Stimulated activated naive B cell treated with anti-CD40 and anti-IgM and Interleukin-4, amounts not matched to agents 10 μg/mL and 1 μg/mL and 100 μg/mL, for 72 hours (primary cell): ENCODE results near the gene ATP2B3.

Experiments used
- ATAC-seq, 2 donors: fragments of 150-1000 bp; cut with Tn5 transposase; replicated peaks; 2 replicates each; pipeline ENCODE4 v1.10.0; 2021; ENCODE audit warnings: moderate library complexity in 1 of 2
- DNase-seq: peaks from one replicate; pipeline ENCODE4 v3.0.0; 2021
- H3K27ac Mint-ChIP-seq: one replicate; pipeline ENCODE4 v1.8.0; 2022; ENCODE audit warnings: mild to moderate bottlenecking, mixed read lengths
- H3K27me3 Mint-ChIP-seq, 2 donors: one replicate each; pipeline ENCODE4 v1.8.0; 2022; ENCODE audit warnings: mixed read lengths in 2 of 2
- H3K36me3 Mint-ChIP-seq, 2 donors: one replicate each; pipeline ENCODE4 v1.8.0; 2022; ENCODE audit warnings: mixed read lengths in 2 of 2, mild to moderate bottlenecking in 1 of 2
- H3K4me1 Mint-ChIP-seq, 2 donors: one replicate each; pipeline ENCODE4 v1.8.0; 2022; ENCODE audit warnings: mixed read lengths in 2 of 2, mild to moderate bottlenecking in 1 of 2
- H3K4me3 Mint-ChIP-seq, 2 donors: one replicate each; pipeline ENCODE4 v1.8.0; 2022; ENCODE audit warnings: mild to moderate bottlenecking in 2 of 2, mixed read lengths in 2 of 2, moderate library complexity in 1 of 2
- H3K9me3 Mint-ChIP-seq, 2 donors: one replicate each; pipeline ENCODE4 v1.8.0; 2022; ENCODE audit warnings: mixed read lengths in 2 of 2, mild to moderate bottlenecking in 1 of 2

The ATP2B3 gene

DNA sequence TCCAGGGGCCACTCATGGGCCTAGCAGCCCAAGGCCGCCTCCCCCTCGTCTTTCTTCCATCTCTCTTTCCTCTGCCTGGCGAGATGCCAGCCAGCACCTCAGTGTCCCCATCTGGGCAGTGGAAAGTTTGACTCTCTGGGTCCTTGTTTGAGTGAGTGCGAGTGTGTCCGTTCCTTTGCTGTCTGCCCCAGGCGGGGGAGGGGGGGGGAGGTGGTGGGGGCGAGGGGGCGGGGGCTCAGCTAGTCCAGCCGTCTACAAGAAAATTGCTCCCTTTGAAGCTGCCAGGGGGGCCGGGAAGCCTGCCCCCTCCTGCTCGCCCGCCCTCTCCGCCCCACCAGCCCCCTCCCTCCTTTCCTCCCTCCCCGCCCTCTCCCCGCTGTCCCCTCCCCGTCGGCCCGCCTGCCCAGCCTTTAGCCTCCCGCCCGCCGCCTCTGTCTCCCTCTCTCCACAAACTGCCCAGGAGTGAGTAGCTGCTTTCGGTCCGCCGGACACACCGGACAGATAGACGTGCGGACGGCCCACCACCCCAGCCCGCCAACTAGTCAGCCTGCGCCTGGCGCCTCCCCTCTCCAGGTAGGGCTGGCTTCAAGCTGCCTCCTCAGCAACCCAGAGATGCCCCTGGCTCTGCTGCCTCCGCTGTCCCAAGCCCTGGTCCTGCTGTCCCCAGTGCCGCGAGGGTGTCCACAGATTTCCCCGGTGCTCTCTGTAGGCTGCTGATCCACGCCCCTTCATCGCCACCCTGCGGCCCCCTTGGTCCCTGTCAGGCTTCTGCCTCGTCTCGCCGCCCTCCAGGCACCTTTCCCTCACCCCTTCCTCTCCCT lies 22.7 kb upstream of the ATP2B3 start, which contains the start of gene BGN:
Gene BGN (plus strand): TSS at position 440 of the 821 bp plus-strand sequence. CDS start 9,652 bp downstream, outside the sequence.
- H3K27me3 Mint-ChIP-seq = peaks cover 11 to 28% of the 10 kb centered on the region in 2 donors
- peak in 1 of 2 donors; percentile 25 for ATAC-seq
- no peaks in the 10 kb centered on the region for H3K9me3 Mint-ChIP-seq
- no peaks in the 10 kb centered on the region for H3K36me3 Mint-ChIP-seq
- DNase-seq = no peak
- no peak within 1 kb of the TSS for H3K27ac Mint-ChIP-seq
- H3K4me1 Mint-ChIP-seq = peaks cover 0 to 6% of the 10 kb centered on the region in 2 donors
- H3K4me3 Mint-ChIP-seq = no peak within 1 kb of the TSS

DNA sequence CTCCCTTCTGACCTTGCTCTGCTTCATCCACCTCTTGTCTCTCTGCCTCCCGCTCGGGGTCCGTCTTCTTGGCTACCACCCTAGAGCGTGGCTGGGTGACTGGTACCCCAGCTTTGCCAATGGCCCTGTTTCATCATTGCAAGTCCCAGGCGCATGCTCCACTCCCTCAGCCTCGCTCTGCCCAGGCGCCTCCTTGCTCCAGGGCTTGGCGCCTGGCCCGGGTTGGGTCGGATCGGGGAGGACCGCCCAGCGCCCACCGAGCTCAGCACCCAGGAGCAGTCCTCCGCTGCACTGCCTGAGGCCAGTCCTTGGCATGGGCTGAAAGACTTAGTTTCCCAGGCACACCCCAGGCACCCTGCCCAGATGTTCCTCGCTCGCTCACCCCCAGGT lies 22.1 kb upstream of the ATP2B3 start:
- peaks cover 11 to 28% of the 10 kb centered on the region in 2 donors for H3K27me3 Mint-ChIP-seq
- H3K9me3 Mint-ChIP-seq = peaks cover 0 to under 1% of the 10 kb centered on the region in 2 donors
- ATAC-seq = no peak
- no peaks in the 10 kb centered on the region for H3K36me3 Mint-ChIP-seq
- no peak overlapping the region for H3K27ac Mint-ChIP-seq
- peaks cover 0 to 6% of the 10 kb centered on the region in 2 donors for H3K4me1 Mint-ChIP-seq
- no peak for DNase-seq
- H3K4me3 Mint-ChIP-seq = no peak overlapping the region

DNA sequence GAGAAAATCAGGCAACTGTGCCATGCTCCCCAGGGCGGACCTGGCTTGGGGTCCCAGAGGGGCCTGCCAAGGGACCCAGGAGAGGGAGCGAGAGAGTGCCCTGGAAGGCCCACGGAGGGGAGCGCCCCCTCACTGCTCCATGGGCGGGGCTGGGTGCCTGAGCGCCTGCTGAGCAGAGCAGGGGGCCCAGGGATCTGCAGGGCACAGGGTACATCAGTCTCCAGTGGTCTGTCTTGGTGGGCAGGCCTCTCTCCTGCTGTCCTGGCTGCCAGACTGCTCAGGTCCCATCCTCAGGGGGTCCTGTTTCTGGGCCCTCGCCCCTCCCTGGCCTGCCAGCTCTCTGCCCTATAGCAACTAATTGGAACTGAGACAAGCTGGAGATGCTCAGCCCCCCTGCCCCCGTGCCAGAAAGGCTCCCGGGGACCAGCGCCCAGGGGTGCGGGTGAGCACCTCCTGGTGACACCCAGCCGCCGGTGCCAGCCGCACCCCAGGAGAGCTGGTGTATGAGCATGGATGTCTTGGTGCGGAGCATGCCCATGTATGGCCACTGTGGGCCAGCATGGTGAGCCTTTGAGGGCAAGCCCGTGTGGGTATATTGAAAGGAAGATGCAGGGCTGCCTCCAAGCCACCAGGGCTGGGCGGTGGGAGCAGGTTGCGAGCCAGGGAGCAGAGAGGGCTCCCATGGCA lies 21.4 kb upstream of the ATP2B3 start:
- Mint-ChIP-seq H3K27ac (no peak overlapping the region), H3K36me3 (no peaks in the 10 kb centered on the region), H3K4me1 (peaks cover 3 to 6% of the 10 kb centered on the region in 2 donors), H3K9me3 (peaks cover 0 to 7% of the 10 kb centered on the region in 2 donors), H3K27me3 (peaks cover 11 to 28% of the 10 kb centered on the region in 2 donors), H3K4me3 (no peak overlapping the region)
- DNase-seq = no peak
- ATAC-seq = no peak

DNA sequence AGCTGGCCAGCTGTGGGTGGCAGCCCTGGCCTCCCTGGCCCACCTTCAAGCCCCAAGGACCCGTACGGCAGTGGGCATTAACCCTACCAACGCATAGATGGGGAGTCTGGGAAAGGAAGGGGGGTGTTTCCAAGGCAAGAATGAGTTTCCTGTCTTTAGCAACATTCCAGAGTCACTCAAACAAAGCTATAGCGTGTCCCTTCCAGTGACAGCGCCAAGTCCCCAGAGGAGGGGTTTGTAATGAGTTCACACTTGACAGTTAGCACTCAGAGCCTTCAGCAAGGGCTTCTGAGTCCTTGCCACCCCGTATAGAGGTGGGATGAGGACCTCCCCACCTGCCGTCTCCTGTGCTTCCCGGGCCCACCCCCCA lies 20.9 kb upstream of the ATP2B3 start:
- H3K4me3 Mint-ChIP-seq = no peak overlapping the region
- peaks cover 11 to 28% of the 10 kb centered on the region in 2 donors for H3K27me3 Mint-ChIP-seq
- H3K36me3 Mint-ChIP-seq = no peaks in the 10 kb centered on the region
- H3K9me3 Mint-ChIP-seq = peaks cover 0 to 8% of the 10 kb centered on the region in 2 donors
- no peak overlapping the region for H3K27ac Mint-ChIP-seq
- ATAC-seq (no peak), DNase-seq (no peak)
- H3K4me1 Mint-ChIP-seq = peaks cover 3 to 6% of the 10 kb centered on the region in 2 donors

DNA sequence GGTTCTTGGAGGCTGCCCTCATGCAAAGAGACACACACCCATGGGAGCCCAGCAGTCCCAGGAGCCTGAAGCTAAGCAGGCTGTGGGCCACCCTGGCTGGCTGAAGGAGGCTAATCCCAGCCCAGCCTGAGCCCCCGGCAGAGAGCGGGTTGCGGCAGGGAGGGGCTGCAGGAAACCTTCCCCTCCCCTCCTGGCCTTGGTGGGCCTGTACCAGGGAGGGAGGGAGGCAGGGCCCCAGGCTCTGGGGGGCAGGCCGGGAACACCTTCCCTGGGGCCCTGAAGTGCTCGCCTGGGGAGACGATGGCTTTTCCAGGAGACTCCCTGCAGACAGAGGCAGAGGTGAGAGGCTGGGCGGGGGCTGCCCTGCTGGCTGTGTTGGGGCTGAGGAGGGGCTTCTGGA lies 19.0 kb upstream of the ATP2B3 start:
- ATAC-seq (no peak), DNase-seq (no peak)
- no peaks in the 10 kb centered on the region for H3K36me3 Mint-ChIP-seq
- peaks cover 3 to 6% of the 10 kb centered on the region in 2 donors for H3K4me1 Mint-ChIP-seq
- H3K9me3 Mint-ChIP-seq = peaks cover 0 to 8% of the 10 kb centered on the region in 2 donors
- H3K4me3 Mint-ChIP-seq = no peak overlapping the region
- no peak overlapping the region for H3K27ac Mint-ChIP-seq
- H3K27me3 Mint-ChIP-seq = peaks cover 11 to 27% of the 10 kb centered on the region in 2 donors

DNA sequence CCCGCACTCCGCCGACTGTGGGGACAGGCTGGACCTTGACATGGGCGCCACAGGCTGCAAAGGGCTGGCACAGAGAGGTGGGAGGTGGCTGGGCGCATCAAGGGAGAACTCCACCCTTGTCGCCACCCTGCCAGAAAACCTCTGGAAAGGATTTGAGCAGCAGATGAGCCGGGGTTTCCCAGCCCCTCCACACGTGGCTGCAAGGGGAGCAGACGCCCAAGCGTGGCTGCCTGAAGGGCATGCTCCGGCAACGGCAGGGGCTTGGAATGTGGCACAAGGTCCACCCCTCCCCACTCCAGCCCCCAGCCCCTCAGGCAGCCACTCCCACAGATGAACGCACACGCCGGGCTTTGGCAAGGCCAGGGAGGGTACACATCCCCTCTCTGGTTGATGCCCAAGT lies 18.1 kb upstream of the ATP2B3 start:
- Mint-ChIP-seq H3K4me3 (no peak overlapping the region), H3K27ac (no peak overlapping the region), H3K9me3 (peaks cover 0 to 8% of the 10 kb centered on the region in 2 donors), H3K4me1 (peaks cover 3 to 6% of the 10 kb centered on the region in 2 donors), H3K27me3 (peaks cover 11 to 20% of the 10 kb centered on the region in 2 donors), H3K36me3 (no peaks in the 10 kb centered on the region)
- DNase-seq = no peak
- ATAC-seq = no peak

DNA sequence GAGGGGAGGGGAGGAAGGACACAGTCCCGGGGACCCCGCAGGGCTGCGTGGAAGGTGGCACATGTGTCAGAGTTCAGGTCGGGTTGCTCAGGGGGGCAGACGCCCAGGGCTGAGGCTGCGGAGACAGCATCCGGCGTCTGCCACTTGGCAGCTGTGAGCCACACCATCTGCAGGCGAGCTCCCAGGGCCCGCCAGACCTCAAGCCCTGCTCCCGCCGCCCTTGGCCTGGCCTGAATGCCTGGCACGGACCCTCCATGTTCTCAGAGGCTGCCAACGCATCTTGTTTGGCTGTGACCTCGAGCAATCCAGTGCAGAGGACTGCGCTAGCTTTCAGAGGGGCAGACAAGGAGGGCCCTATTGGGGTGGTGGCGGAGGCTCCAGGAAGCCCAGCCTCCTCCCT lies 17.6 kb upstream of the ATP2B3 start:
- DNase-seq = no peak
- no peak overlapping the region for H3K4me3 Mint-ChIP-seq

DNA sequence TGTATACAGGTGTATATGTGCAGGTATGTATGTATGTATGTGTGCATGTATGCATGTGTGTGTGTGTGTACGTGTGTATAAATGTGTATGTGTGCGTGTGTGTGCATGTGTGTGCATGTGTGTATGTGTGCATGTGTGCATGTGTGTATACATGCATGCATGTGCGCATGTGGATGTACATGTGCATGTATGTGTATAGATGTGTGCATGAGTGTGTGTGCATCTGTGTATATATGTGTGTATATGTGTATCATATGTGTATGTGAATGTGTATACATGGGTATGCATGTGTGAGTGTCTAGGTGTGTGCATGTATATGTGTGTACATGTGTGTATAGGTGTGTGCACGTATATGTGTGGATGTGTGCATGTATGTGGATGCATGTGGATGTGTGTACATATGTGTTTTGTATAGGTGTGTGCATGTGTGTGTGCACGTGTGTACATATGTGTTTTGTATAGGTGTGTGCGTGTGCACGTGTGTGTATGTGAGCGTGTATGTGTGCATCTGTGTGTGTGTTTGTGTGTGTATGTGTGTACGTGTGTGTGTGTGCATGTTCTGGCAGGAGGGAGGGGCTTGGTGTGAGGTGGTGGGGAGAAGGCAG lies 16.7 kb upstream of the ATP2B3 start:
- H3K27ac Mint-ChIP-seq = no peak overlapping the region
- ATAC-seq = no peak
- H3K4me3 Mint-ChIP-seq = no peak overlapping the region
- peaks cover 0 to 3% of the 10 kb centered on the region in 2 donors for H3K4me1 Mint-ChIP-seq
- peaks cover 0 to 8% of the 10 kb centered on the region in 2 donors for H3K9me3 Mint-ChIP-seq
- DNase-seq = no peak
- H3K36me3 Mint-ChIP-seq = no peaks in the 10 kb centered on the region
- peaks cover 8 to 11% of the 10 kb centered on the region in 2 donors for H3K27me3 Mint-ChIP-seq

More for the DNA sequence above, 17.6 kb upstream of the ATP2B3 start:
- H3K36me3 Mint-ChIP-seq = no peaks in the 10 kb centered on the region
- peaks cover 12 to 17% of the 10 kb centered on the region in 2 donors for H3K27me3 Mint-ChIP-seq
- H3K9me3 Mint-ChIP-seq = peaks cover 0 to 8% of the 10 kb centered on the region in 2 donors
- no peak overlapping the region for H3K27ac Mint-ChIP-seq
- no peak for ATAC-seq
- H3K4me1 Mint-ChIP-seq = peaks cover 3 to 5% of the 10 kb centered on the region in 2 donors

DNA sequence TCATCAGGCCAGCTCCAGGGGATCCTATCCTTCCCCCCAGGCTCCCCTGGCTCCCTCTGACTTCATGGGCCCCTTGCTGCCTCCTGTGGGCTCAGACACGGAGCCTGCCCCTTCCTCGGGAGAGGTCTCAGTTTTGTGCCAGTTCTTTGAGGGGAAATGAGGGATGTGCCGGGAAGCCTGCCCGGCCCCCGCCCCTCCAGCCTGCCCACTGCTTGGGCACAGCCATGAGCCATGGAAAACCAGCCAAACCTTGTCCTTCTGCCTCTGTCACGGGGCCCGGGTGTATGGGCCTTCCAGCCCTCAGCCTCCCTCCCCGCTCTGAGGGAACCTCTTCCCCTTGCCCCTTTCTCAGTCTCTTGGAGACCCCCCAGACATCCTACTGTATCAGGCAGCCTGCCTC lies 15.9 kb upstream of the ATP2B3 start:
- Mint-ChIP-seq H3K27me3 (peaks cover 6 to 11% of the 10 kb centered on the region in 2 donors), H3K4me3 (no peak overlapping the region), H3K4me1 (peaks cover 0 to 3% of the 10 kb centered on the region in 2 donors), H3K9me3 (peaks cover 0 to 8% of the 10 kb centered on the region in 2 donors), H3K27ac (no peak overlapping the region), H3K36me3 (no peaks in the 10 kb centered on the region)
- DNase-seq (no peak), ATAC-seq (no peak)

DNA sequence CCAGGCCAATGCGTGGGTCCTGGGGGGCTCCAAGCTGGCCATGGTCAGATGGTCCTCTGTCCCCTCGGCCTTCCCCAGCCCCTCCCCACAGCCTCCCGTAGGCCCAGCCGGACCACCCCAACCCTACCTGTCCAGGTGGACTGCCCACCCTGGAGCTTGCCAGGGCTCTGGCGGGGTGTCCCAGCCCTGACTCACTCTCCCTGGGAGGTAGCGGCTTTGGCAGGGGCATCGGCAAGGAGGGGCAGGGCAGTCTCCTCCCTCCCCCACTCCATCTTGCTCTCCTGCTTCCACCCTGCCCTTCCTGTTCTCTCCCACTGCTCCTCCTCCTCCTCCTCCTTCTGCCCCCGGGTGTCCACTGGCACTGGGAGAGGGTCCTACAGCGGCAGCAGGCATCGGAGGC lies 15.3 kb upstream of the ATP2B3 start:
- ATAC-seq (no peak), DNase-seq (no peak)
- H3K27me3 Mint-ChIP-seq = peaks cover 11 to 16% of the 10 kb centered on the region in 2 donors
- H3K9me3 Mint-ChIP-seq = peaks cover 0 to 8% of the 10 kb centered on the region in 2 donors
- H3K36me3 Mint-ChIP-seq = no peaks in the 10 kb centered on the region
- H3K27ac Mint-ChIP-seq = no peak overlapping the region
- H3K4me1 Mint-ChIP-seq = peaks cover 2 to 3% of the 10 kb centered on the region in 2 donors
- H3K4me3 Mint-ChIP-seq = no peak overlapping the region

DNA sequence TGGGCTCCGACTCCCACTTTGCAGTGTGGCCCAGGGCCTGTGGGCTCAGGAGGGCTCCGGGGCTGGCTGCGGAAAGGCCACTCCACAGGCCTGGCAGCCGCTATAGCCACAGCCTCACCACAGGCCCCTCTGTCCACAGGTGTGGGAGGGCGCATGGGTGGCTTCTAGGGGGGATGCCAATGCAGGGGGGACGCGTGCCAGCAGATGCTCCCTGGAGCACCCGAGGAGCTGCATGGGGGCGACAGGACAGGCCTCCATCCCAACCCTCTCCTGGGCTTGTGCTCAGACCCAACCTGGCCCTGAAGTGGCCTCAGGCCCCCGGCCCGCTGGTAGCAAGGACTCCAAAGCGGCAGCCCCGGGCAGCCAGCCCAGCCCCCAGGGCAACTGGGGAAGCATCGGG lies 14.6 kb upstream of the ATP2B3 start:
- H3K27ac Mint-ChIP-seq = no peak overlapping the region
- peaks cover 0 to 8% of the 10 kb centered on the region in 2 donors for H3K9me3 Mint-ChIP-seq
- H3K4me3 Mint-ChIP-seq = no peak overlapping the region
- peaks cover 4 to 7% of the 10 kb centered on the region in 2 donors for H3K4me1 Mint-ChIP-seq
- H3K36me3 Mint-ChIP-seq = no peaks in the 10 kb centered on the region
- ATAC-seq (no peak), DNase-seq (no peak)
- H3K27me3 Mint-ChIP-seq = peaks cover 9 to 15% of the 10 kb centered on the region in 2 donors

DNA sequence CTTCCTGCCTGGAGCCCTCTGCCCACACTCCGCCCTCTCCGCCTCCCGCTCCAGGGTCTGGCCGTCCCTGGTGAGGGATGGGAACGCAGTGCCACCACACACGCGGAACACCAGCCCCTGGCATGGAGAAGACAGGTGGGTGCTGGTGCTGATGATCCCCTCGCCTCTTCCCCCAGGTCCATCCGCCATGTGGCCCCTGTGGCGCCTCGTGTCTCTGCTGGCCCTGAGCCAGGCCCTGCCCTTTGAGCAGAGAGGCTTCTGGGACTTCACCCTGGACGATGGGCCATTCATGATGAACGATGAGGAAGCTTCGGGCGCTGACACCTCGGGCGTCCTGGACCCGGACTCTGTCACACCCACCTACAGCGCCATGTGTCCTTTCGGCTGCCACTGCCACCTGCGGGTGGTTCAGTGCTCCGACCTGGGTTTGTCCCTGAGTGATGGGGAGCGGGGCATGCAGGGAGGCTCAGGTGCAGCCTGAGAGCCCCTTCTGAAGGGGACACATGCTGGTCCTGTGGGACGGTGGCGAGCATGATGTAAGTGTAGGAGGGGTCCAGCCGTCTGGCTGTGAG lies 12.9 kb upstream of the ATP2B3 start:
- H3K27ac Mint-ChIP-seq = no peak overlapping the region
- H3K27me3 Mint-ChIP-seq = peaks cover 5 to 16% of the 10 kb centered on the region in 2 donors

DNA sequence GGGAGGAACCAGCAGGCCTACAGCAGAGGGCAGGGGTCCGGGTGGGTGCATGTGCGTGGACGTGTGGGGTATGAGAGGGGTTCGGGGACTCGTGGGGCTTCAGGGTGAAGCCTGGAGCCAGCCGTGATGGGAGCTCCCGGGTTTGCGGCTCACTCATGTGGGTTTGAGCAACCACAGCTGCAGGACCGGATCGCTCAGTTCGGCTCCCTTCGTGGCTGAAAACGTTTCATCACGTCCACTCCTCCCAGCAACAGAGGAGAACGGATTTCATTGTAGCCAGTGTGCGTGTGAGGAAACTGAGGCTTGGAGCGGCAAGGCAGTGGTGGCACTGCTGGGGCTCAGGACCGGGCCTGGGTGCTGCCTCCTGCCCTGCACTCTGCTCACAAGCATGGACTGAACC lies 12.1 kb upstream of the ATP2B3 start:
- Mint-ChIP-seq H3K36me3 (peaks cover 0 to 1% of the 10 kb centered on the region in 2 donors), H3K4me1 (peaks cover 7 to 9% of the 10 kb centered on the region in 2 donors), H3K27me3 (peaks cover 5 to 16% of the 10 kb centered on the region in 2 donors), H3K9me3 (peaks cover 0 to 7% of the 10 kb centered on the region in 2 donors), H3K4me3 (no peak overlapping the region), H3K27ac (no peak overlapping the region)
- DNase-seq = no peak
- no peak for ATAC-seq

More for the DNA sequence above, 12.9 kb upstream of the ATP2B3 start:
- peaks cover 7 to 9% of the 10 kb centered on the region in 2 donors for H3K4me1 Mint-ChIP-seq
- ATAC-seq = no peak
- no peak overlapping the region for H3K4me3 Mint-ChIP-seq
- H3K36me3 Mint-ChIP-seq = peaks cover 0 to 1% of the 10 kb centered on the region in 2 donors
- DNase-seq = no peak
- H3K9me3 Mint-ChIP-seq = peaks cover 0 to 8% of the 10 kb centered on the region in 2 donors
